SK-N-SH treated with all-trans-retinoic acid at 6 μM for 48 hours (cell line): ENCODE results near the gene FYCO1.
"Not testable (repeated sequence)": the region's sequence is repeated elsewhere in the genome, so short reads cannot be mapped to it uniquely, and the experiment has no call there.

Experiments
- GLIS3 ChIP-seq: fragments of 250-450 bp; sonication (Bioruptor Pico); IDR thresholded peaks from 2 replicates; pipeline ENCODE4 v1.5.0; 2020; ENCODE audit warnings: mild to moderate bottlenecking, moderate library complexity
- RARB ChIP-seq: fragments of 250-450 bp; sonication (Bioruptor Pico); IDR thresholded peaks from 2 replicates; pipeline ENCODE4 v1.8.0; 2021; ENCODE audit warnings: mild to moderate bottlenecking, moderate library complexity
- ZFP30 ChIP-seq: fragments of 450-650 bp; formaldehyde crosslinking; IDR thresholded peaks from 2 replicates; pipeline ENCODE4 v1.5.0; 2022; ENCODE audit warnings: mild to moderate bottlenecking, moderate library complexity
- ZNF70 ChIP-seq: fragments of 450-650 bp; formaldehyde crosslinking; IDR thresholded peaks from 2 replicates; pipeline ENCODE4 v1.5.0; 2020; ENCODE audit warnings: mild to moderate bottlenecking, moderate library complexity

DNA sequence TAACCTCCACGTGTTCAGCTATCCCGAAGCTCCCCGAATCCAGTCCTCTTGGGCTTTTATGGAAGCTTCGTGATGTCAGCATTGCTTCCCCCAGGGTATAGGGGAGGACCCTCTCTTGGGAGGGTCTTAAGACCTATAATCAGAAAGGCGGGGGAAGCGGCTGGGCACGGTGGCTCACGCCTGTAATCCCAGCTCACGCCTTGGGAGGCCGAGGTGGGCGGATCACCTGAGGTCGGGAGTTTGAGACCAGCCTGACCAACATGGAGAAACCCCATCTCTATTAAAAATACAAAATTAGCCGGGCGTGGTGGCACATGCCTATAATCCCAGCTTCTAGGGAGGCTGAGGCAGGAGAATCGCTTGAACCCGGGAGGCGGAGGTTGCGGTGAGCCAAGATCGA lies 1.9 kb upstream of the FYCO1 start:
- TF ChIP-seq ZNF70 (CRISPR knock-in tag); RARB; GLIS3 (CRISPR knock-in tag); ZFP30 (CRISPR knock-in tag): not testable (repeated sequence)
